Upper lobe of left lung (tissue), 4 donors: ENCODE results near the gene BMP8A.

Experiments used
- CTCF ChIP-seq, 6 experiments: fragments of 450-650 bp in 4 of 6; fragments of 200-600 bp in 2 of 6; sonication (generic) in 2 of 6; IDR thresholded peaks; one replicate each; pipeline ENCODE4 v1.5.1; 2016 to 2019; ENCODE audit warnings: antibody characterized with exemption in 6 of 6
- EP300 ChIP-seq, 4 donors: sonication (generic); formaldehyde crosslinking; IDR thresholded peaks; one replicate each; pipeline ENCODE4 v1.5.1; 2017; ENCODE audit warnings: antibody characterized with exemption in 4 of 4, control low read depth in 2 of 4
- POLR2A ChIP-seq, 4 donors: fragments of 450-650 bp; IDR thresholded peaks; one replicate each; pipeline ENCODE4 v1.5.1; 2016 to 2017; ENCODE audit warnings: antibody characterized with exemption in 4 of 4, mild to moderate bottlenecking in 2 of 4

- no peak for TF ChIP-seq CTCF (IDR thresholded peaks at IDR 0.05)
- TF ChIP-seq POLR2A (IDR thresholded peaks at IDR 0.05): no peak
- no peak for TF ChIP-seq EP300 (IDR thresholded peaks at IDR 0.05)
These were observed 77.6 kb downstream of the BMP8A start for GRCh38 chr1:39569034-39569433.
